Subcutaneous preadipocyte (primary cell): ENCODE data around the gene DUSP12. TPM values are rescaled to one million over a fixed set of nuclear protein-coding genes. Genes with fewer than 3 reads are reported as not detected.

Experiments
- small RNA-seq: library from RNA; depleted of rRNA; stranded (forward); fragments of <200 nt; gene quantifications from one replicate; pipeline ENCODE3, GENCODE V24; 2012
- total RNA-seq: library from RNA; depleted of rRNA; stranded (reverse); fragments of >200 nt; gene quantifications from 2 replicates; pipeline ENCODE4 v1.2.3, GENCODE V29; 2012

Gene DUSP12, protein sequence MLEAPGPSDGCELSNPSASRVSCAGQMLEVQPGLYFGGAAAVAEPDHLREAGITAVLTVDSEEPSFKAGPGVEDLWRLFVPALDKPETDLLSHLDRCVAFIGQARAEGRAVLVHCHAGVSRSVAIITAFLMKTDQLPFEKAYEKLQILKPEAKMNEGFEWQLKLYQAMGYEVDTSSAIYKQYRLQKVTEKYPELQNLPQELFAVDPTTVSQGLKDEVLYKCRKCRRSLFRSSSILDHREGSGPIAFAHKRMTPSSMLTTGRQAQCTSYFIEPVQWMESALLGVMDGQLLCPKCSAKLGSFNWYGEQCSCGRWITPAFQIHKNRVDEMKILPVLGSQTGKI
- total RNA-seq: 32.0 and 34.4 TPM in 2 replicates

DNA sequence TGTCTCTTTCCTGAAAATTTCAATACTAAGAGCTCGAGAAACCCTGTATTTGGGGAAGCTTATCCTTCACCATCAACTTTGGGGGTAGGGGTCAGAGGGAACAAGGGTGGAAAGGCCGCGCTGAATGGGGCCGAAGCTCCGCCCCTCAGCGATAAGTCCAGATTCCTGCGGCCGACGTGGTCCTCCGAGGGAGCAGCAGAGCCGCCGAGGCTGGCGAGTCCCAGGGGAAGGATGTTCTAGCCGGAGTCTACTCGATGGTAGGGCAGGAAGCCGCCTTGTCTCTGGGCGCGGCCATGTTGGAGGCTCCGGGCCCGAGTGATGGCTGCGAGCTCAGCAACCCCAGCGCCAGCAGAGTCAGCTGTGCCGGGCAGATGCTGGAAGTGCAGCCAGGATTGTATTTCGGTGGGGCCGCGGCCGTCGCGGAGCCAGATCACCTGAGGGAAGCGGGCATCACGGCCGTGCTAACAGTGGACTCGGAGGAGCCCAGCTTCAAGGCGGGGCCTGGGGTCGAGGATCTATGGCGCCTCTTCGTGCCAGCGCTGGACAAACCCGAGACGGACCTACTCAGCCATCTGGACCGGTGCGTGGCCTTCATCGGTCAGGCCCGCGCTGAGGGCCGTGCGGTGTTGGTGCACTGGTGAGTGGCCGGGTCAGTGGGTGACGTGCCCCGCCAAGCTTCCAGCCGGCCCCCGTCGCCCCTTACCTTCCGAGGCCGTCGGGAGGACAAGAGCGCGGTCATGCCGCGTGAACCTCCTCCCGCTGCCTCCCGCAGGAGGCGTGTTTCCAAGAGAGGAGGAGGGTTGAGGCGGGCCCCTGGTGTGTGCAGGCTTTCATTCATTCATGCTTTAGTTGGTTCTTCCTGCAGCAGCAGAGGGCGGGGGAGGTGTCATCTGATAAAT, at the start of gene DUSP12:
Gene DUSP12 (plus strand): TSS at position 278 of the 899 bp plus-strand sequence. CDS start 16 bp downstream, at position 294.

DNA sequence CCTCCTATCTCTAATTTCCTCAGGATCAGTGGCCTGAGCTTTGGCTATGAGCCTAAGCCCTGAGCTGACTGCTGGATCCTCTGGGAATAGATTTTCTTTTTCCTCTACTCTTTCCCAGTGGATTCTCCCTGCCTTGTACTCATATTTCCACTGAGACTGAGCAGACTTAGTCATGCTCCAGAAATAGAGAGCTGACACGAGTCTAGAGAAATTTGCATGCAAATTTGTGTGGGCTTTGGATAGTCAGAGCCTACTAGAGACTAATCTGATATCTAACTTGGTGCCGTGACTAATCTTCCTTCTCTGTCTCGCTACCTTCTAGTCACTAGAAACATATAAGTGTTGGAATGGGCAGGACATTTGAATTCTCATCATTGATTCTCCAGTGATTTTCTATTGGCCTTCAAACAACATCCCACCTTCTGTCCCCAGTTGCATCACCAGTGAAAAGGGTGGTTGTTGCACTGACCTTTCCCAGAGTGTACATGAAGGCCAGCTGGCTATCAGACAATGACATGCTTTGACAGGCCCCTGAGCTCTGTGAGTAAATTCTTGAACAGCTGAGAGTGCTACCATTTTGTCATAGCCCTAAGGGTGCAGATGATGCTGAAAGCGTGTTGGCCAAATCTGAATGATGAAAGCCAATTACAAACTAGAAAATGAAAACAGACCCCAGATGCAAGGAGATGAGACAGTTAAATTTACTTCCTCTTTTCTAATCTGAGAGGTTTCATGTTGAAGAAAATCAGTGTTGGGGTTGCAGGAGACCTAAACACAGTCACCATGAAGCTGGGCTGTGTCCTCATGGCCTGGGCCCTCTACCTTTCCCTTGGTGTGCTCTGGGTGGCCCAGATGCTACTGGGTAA, 42.9 kb upstream of the DUSP12 start, which contains the start of gene FCRLA:
Gene FCRLA (plus strand): TSS at position 748 of the 866 bp plus-strand sequence. CDS start 36 bp downstream, at position 784.

DNA sequence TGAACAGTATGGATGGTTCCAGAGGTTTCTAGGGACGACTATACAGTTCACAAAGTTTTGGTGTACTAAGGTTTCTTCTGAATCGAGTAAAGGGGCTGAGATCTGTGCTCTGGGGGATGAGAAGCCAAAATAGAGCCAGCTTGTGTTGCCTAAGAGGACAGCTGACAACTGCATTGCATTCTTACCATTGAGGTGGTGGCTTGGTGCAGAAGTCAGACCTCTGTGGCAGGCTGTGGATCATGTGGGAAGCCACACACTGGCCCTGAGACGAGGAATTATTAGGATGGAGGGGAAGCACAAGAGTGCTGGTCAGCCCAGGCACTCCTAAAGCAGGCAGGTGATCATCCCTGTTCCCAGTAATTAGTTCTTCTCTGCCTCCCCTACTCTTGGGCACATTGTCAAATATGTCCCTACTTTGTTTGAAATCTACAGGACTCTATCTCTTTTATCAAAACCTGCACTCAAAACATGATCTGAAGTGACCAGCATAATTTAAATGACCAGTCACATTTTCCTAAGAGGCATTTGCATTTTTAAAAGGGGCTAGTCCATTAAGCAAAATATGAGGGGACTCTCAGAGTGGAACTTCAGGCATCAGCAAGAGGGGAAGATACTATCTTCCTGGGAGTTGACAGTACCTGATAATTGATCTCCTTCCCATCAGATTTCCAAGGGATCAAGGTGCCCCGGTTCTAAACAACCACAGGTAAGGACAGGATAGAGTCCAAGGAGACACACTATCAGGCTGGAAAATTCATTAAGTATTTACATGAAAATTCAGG, 28.4 kb upstream of the DUSP12 start, which contains the start of gene FCRLB:
Gene FCRLB (plus strand): TSS at position 589 of the 782 bp plus-strand sequence. CDS start 1,129 bp downstream, outside the sequence.

DNA sequence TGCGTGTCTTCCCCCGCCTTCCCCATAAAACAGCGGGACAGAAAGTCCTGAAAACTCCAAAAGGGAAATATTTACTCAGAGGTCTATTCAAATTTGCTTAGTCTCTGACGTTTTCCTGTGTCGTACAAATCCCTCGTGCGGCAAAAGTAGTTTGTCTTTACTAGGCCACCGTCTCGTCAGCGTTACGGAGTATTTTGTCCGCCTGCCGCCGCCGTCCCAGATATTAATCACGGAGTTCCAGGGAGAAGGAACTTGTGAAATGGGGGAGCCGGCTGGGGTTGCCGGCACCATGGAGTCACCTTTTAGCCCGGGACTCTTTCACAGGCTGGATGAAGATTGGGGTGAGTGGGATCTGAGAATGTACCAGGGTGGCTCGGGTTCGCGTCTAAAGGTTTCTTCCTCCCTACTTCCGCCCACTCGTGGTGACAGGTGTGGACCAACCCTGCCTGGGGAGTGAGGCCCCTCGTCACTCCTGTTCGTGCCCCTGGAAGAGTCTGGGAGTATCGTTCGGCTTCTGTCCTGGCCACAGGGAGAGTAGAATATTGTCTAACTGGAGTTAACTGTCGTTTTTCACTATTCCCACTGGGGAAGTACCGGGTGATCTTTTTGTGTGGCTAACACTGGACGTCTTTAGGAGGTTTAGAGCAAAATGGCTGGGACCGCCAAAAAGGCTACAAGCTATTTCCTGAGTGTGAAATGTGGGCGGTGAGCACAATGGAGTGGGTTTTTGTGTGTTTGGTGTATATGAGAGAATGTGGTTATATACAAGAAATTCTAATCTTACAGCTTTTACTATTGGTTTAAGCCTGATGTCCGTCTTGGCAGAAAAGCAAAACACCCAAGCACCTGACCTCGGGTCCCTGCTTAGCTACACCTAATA, 16.8 kb downstream of the DUSP12 start, which contains the start of gene ATF6:
Gene ATF6 (plus strand): TSS at position 219 of the 880 bp plus-strand sequence. CDS start 41 bp downstream, at position 260.

Small RNA genes lying within 50 kb of the gene (small RNA-seq; reads per million reads assigned to genes)
- not detected for gene RN7SL466P

Other genes with a start within 250 kb of the DUSP12 start
- 0.20 TPM in 1 of 2 replicates, not detected in the other for gene FCGR2A, start 244.3 kb upstream of the DUSP12 start, total RNA-seq
- gene HSPA6, start 225.2 kb upstream of the DUSP12 start, total RNA-seq: under 0.01 and 0.20 TPM in 2 replicates
- gene FCGR3A, start 200.0 kb upstream of the DUSP12 start, total RNA-seq: not detected in 2 replicates
- not detected in 2 replicates for gene FCGR3B, start 118.6 kb upstream of the DUSP12 start, total RNA-seq
- not detected in 2 replicates for gene FCGR2B, start 86.6 kb upstream of the DUSP12 start, total RNA-seq
- gene FCRLA, start 42.6 kb upstream of the DUSP12 start, total RNA-seq: 1.6 and 1.8 TPM in 2 replicates
- 4.8 and 5.5 TPM in 2 replicates for gene FCRLB, start 28.2 kb upstream of the DUSP12 start, total RNA-seq
- 18.0 and 19.0 TPM in 2 replicates for gene ATF6, start 16.5 kb downstream of the DUSP12 start, total RNA-seq